Body of pancreas (tissue), 4 donors: ENCODE results near the gene WBP11. TPM values are rescaled to one million over a fixed set of nuclear protein-coding genes. Genes with fewer than 3 reads are reported as not detected.
"Not testable (repeated sequence)": the region's sequence is repeated elsewhere in the genome, so short reads cannot be mapped to it uniquely, and the experiment has no call there.

Experiments used
- ATAC-seq: fragments of 150-250 bp; one replicate; pipeline ENCODE4 v1.9.1; 2016
- DNase-seq, 4 donors: peaks; one replicate each; pipeline ENCODE4 v3.0.0-alpha.2; 2019
- H3K27ac ChIP-seq, 4 donors: fragments of 200-600 bp; sonication (generic); 1 replicate in 3 of 4; 2 replicates in 1 of 4; pipeline versions ENCODE4 v1.5.1 to v1.6.1; 2016 to 2019; ENCODE audit warnings: mild to moderate bottlenecking in 1 of 4, mixed read lengths in 1 of 4, moderate library complexity in 1 of 4
- H3K27me3 ChIP-seq, 2 donors: fragments of 200-600 bp; sonication (generic); one replicate each; pipeline ENCODE4 v1.6.0; 2016; ENCODE audit warnings: mild to moderate bottlenecking in 1 of 2
- H3K36me3 ChIP-seq, 2 donors: fragments of 200-600 bp; sonication (generic); replicated peaks in 1 of 2; 2 replicates each; pipeline ENCODE4 v1.5.1; 2016; ENCODE audit warnings: low read depth in 2 of 2; ENCODE audit not compliant: insufficient read depth in 1 of 2
- H3K4me1 ChIP-seq: fragments of 200-600 bp; sonication (generic); one replicate; pipeline ENCODE4 v1.6.0; 2016
- H3K4me3 ChIP-seq, 2 donors: fragments of 200-600 bp; sonication (generic); 1 replicate in 1 of 2; 2 replicates in 1 of 2; pipeline ENCODE4 v1.5.1; 2016 to 2019
- H3K9me3 ChIP-seq, 3 donors: fragments of 200-600 bp; sonication (generic); 1 replicate in 2 of 3; 2 replicates in 1 of 3; pipeline ENCODE4 v1.5.1; 2016
- POLR2A ChIP-seq, 3 donors: fragments of 450-650 bp; IDR thresholded peaks; one replicate each; pipeline ENCODE4 v1.6.1; 2016; ENCODE audit warnings: antibody characterized with exemption in 3 of 3, mild to moderate bottlenecking in 2 of 3
- WGBS, 2 donors: methylation state at CpG; one replicate each; pipeline ENCODE4 v1.1.5; 2017; 5-methylcytosine and 5-hydroxymethylcytosine counted together
- intact Hi-C: fragments of 100-400 bp; cut with DNase I; formaldehyde crosslinking; loops from one replicate; pipeline ENCODE4 v1.15.1; 2023
- total RNA-seq, 2 donors: library from RNA; depleted of rRNA; stranded (reverse); fragments of >200 nt; gene quantifications; one replicate each; pipeline ENCODE4 v1.1.0, GENCODE V29; 2016
- TF ChIP-seq, protein P1 (sequence below), 7 experiments: fragments of 450-650 bp in 4 of 7; fragments of 200-600 bp in 3 of 7; sonication (generic) in 3 of 7; IDR thresholded peaks; one replicate each; pipeline ENCODE4 v1.5.1; 2016 to 2019; ENCODE audit warnings: antibody characterized with exemption in 7 of 7

Gene WBP11
- total RNA-seq, 2 donors from 2014 or later: 8.6 to 14.8 TPM

DNA sequence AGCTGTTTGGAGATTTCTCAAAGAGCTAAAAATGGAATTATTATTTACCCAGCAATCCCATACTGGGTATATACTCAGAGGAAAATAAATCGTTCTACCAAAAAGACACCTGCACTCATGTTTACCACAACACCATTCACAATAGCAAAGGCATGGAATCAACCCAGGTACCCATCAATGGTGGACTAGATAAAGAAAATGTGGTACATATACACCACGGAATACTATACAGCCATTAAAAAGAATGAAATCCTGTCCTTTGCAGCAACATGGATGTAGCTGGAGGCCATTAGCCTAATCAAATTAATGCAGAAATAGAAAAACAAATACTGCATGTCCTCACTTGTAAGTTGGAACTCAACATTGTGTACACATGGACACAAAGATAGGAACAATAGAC, 37.9 kb downstream of the WBP11 start:
- no peak overlapping the region for H3K4me3 ChIP-seq
- H3K9me3 ChIP-seq: no peaks in the 10 kb centered on the region
- peaks cover 38% of the 10 kb centered on the region for H3K4me1 ChIP-seq
- no peaks in the 10 kb centered on the region for H3K27me3 ChIP-seq
- peak overlapping the region in 1 of 4 donors; percentile 97 for H3K27ac ChIP-seq
- no peak for ATAC-seq
- TF ChIP-seq POLR2A (IDR thresholded peaks at IDR 0.05): no peak
- TF ChIP-seq, protein P1, sequence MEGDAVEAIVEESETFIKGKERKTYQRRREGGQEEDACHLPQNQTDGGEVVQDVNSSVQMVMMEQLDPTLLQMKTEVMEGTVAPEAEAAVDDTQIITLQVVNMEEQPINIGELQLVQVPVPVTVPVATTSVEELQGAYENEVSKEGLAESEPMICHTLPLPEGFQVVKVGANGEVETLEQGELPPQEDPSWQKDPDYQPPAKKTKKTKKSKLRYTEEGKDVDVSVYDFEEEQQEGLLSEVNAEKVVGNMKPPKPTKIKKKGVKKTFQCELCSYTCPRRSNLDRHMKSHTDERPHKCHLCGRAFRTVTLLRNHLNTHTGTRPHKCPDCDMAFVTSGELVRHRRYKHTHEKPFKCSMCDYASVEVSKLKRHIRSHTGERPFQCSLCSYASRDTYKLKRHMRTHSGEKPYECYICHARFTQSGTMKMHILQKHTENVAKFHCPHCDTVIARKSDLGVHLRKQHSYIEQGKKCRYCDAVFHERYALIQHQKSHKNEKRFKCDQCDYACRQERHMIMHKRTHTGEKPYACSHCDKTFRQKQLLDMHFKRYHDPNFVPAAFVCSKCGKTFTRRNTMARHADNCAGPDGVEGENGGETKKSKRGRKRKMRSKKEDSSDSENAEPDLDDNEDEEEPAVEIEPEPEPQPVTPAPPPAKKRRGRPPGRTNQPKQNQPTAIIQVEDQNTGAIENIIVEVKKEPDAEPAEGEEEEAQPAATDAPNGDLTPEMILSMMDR (IDR thresholded peaks at IDR 0.05): no peak
- WGBS, 2 donors: 85 to 86% methylated on average over 2 of the region's 2 CpGs
- H3K36me3 ChIP-seq: no peaks in the 10 kb centered on the region
- no peak for DNase-seq
- intact Hi-C loops: no loop called here

- ATAC-seq, intact Hi-C loops: not testable (repeated sequence)
- WGBS, 2 donors: 66 to 79% methylated on average over 6 of the region's 6 CpGs
Measured at GRCh38 chr12:14759711-14760280, 43.5 kb downstream of the WBP11 start.

DNA sequence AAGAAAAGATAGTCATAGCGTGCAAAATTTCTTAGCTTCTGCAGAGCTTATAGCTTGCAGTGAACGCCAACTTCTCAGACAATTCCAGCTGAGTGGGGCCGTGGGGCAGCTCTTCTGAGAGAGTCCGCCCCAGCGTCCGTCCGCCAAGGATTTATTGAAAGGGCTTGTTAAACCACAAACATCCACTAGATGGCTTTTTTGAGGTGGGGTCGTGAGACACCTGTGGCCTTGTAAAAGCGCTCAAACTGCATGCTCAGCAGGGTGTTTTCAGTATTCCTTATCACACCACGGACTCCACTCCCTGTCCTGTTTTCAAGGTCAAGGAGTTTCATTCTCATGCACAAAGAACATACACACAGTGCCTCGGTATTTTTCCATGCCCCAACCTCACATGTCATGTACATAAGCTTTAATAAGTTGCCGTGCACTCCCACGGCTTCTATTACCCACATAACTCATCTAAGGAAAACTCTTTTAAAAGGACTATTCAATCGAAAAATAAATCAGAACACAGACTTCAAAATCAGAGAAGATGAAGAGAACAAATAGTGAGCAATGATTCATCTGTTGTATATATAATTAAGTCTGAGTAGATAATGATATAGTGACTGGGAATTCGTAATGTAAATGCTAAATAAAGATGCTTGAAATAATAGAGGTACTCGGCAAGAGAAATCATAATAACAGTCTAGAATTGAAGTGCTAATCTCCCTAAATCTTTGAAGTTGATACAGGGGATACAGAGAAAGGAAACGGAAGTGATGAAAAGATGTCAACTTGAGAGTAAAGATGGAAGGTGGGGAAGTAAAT, 46.7 kb downstream of the WBP11 start:
- Histone ChIP-seq H3K27me3 (no peaks in the 10 kb centered on the region), H3K27ac (no peak overlapping the region), H3K4me3 (no peak overlapping the region), H3K4me1 (no peaks in the 10 kb centered on the region), H3K36me3 (no peaks in the 10 kb centered on the region), H3K9me3 (no peaks in the 10 kb centered on the region)
- intact Hi-C loops: no loop called here
- TF ChIP-seq, protein P1 (IDR thresholded peaks at IDR 0.05): peak in 5 of 7 experiments; percentile 13 to 36 (median 29)
- TF ChIP-seq POLR2A (IDR thresholded peaks at IDR 0.05): no peak
- ATAC-seq: peak; percentile 53
- peak in 2 of 4 donors; percentile 15 to 30 for DNase-seq
- WGBS, 2 donors: 49 to 68% methylated on average over 17 of the region's 17 CpGs

More at GRCh38 chr12:14759711-14760280, 43.5 kb downstream of the WBP11 start:
- H3K4me1 ChIP-seq: peaks cover 13% of the 10 kb centered on the region
- DNase-seq, H3K36me3 ChIP-seq, H3K9me3 ChIP-seq, H3K27me3 ChIP-seq, H3K4me3 ChIP-seq, H3K27ac ChIP-seq: not testable (repeated sequence)

DNA sequence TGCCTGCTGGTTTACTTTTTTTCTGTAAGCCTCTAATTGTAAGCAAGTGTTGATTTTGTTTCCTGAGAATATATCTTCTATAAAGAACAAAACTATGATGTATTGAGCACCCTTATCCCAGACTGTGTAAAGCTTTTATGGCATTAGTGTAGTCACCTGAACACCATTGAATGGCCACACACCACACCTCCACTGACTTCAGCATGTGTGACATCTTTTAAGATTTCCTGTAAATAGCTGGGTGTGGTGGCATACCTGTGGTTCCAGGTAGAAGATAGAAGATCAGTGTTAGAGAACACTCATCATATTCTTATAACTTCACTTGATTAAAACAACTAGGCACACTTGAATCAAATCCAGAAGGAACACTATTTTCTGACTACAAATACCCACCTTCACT, 51.3 kb downstream of the WBP11 start:
- DNase-seq: no peak
- intact Hi-C loops: no loop called here
- no peak for ATAC-seq
- H3K27me3 ChIP-seq: no peaks in the 10 kb centered on the region
- no peaks in the 10 kb centered on the region for H3K9me3 ChIP-seq
- H3K36me3 ChIP-seq: no peaks in the 10 kb centered on the region
- H3K27ac ChIP-seq: no peak overlapping the region
- TF ChIP-seq, protein P1 (IDR thresholded peaks at IDR 0.05): no peak
- TF ChIP-seq POLR2A (IDR thresholded peaks at IDR 0.05): no peak
- no peaks in the 10 kb centered on the region for H3K4me1 ChIP-seq
- no peak overlapping the region for H3K4me3 ChIP-seq

DNA sequence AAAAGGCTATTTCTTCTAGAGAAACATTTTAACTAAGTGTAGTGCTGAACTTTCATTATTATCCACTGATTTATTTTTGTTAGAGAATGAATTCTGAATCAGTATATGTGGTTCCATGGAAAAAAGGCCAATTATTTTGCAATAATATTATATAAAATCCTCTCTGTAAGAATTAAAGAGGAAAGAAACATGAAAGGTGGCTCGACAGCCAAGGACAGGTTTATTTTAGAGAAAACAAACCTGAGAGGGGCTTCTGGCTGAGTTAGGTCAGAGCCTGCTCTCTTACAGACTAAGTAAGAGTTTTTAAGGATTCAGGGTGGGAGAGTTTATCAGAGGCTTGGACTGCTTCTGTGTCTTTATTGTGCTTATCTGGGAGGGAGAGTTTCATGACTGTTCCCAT, 60.2 kb downstream of the WBP11 start:
- no peaks in the 10 kb centered on the region for H3K9me3 ChIP-seq
- no peak overlapping the region for H3K27ac ChIP-seq
- peaks cover 12% of the 10 kb centered on the region for H3K4me1 ChIP-seq
- TF ChIP-seq POLR2A (IDR thresholded peaks at IDR 0.05): no peak
- TF ChIP-seq, protein P1 (IDR thresholded peaks at IDR 0.05): no peak
- no peak for DNase-seq
- no peaks in the 10 kb centered on the region for H3K36me3 ChIP-seq
- WGBS, 2 donors: 90 to 93% methylated on average over 1 of the region's 1 CpG
- intact Hi-C loops: no loop called here
- no peak for ATAC-seq
- no peak overlapping the region for H3K4me3 ChIP-seq
- no peaks in the 10 kb centered on the region for H3K27me3 ChIP-seq
